ACHN (cell line): ENCODE measurements around the gene IGSF23.
A peak's percentile ranks its signal among the peaks of the same experiment; 100 is the strongest.
"Not testable (repeated sequence)": the region's sequence is repeated elsewhere in the genome, so short reads cannot be mapped to it uniquely, and the experiment has no call there.

ENCODE experiments used
- DNase-seq: peaks from one replicate; pipeline ENCODE4 v3.0.0-alpha.2; 2015
- in situ Hi-C: cut with HindIII; loops from 2 replicates; pipeline ENCODE4 v1.10.0; 2017; ENCODE audit warnings: low sequenced_read_pairs, low pct_ligation_motif_present, low pct_unique_long_range_greater_than_20kb

Gene IGSF23

DNA sequence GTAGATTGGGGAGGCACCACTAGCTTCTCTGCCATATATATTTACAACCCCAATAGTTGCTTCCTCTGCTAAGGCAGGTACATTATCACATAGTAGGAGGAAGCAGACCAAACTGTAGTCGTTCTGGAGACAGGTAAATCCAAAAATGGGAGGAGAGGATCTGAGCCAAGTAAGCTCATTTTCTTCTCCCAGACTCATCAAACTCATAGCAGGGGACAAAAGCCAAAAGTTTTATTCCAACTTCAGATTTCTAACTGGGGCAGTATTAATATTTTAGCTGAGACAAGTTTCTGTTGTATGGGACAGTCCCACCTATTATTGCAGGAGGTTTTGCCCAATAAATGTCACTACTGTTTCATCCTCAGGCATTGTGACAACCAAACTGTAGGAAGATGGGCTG is 7.8 kb upstream of the IGSF23 start:
- DNase-seq, result no peak

DNA sequence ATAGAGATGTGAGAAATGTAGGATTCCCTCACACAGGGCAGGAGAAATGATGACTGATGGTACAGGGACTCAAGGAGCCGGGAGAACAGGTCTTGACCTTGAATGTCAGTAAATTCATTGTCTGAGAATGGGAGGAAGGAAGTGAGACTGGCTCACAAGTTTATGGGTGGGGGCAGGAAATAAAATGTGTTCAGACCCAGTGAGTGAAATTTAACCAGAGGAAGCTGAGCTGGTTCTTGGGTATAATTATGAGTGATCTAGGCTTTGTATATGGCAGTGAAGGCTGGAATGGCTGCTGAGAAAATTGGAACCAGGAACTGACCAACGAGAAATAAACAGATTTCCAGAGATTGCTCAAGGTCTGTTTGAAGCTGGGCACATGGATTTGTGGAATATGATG is 6.3 kb upstream of the IGSF23 start:
- DNase-seq, result no peak
- in situ Hi-C loops, result no loop called here

More for the DNA sequence above, 7.8 kb upstream of the IGSF23 start:
- in situ Hi-C loops, result no loop called here

DNA sequence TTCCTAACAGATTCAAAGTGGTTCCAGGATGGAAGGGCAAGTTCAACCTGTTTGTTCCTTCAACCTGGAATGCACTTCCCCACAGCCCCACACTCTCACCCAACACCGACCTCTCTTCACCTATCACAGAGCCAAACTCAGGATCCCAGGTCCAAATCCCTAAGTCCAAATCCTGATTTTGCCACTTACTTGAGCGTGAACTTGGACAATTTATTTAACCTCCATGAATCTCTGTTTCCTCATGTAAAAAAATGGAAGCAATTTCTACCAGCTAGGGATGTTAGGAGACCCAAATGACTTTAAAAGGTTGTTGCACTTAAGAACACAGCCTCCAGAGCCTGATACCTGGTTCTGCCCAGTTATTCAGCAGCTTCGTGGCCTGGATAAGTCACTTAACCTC is 5.4 kb upstream of the IGSF23 start:
- DNase-seq, result no peak
- in situ Hi-C loops, result no loop called here

DNA sequence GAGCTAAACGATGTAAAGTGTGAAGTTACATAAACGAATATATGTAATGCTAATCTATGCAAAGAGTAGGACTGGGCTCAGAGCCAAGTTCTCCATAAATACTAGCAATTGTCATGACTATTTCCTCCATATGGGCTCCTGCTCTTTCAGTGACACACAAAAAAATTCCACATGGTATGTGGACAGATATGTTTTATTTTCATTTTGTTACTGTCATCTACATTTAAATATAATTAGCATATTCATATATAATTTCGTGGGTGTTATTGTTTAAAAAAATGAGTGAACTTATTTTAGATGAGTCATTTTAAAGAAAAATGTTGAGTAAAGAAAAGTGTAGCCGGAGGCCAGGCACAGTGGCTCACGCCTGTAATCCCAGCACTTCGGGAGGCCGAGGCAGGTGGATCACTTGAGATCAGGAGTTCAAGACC is 5.0 kb upstream of the IGSF23 start:
- in situ Hi-C loops, result no loop called here
- no peak for DNase-seq

DNA sequence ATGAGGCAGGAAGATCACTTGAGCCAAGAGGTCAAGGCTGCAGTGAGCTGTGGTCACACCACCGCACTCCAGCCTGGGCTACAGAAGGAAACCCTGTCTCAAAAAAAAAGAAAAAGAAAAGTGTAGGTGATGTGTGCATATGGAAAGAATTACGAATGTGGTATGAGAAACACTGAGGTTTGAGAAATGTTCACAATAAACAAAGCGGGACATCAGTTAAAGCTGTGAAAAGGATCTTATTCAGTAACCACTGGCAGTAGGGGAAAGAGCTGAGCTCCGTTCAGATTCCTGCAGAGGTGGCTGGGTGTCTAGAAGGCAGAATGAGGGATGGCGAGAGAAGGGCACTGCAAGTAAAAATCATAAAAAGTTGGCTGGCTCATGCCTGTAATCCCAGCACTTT is 4.1 kb upstream of the IGSF23 start:
- no peak for DNase-seq
- in situ Hi-C loops, result no loop called here

DNA sequence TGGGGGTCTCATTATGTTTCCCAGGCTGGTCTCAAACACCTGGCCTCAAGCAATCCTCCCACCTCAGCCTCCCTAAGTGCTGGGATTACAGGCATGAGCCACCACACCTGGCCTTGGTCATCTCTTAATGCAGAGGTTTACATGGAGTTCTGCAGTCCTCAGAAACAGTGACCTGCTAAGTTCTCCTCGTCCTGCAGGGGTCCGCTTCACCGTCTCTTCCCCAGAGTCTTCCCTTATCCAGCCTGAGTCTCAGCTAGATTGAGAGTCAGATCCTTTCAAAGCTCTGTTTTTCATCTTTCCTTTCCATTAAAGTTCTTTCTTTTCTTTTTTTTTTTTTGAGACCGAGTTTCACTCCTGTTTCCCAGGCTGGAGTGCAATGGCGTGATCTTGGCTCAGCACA is 2.9 kb upstream of the IGSF23 start:
- in situ Hi-C loops, result not testable (repeated sequence)
- peak; percentile 35 for DNase-seq

DNA sequence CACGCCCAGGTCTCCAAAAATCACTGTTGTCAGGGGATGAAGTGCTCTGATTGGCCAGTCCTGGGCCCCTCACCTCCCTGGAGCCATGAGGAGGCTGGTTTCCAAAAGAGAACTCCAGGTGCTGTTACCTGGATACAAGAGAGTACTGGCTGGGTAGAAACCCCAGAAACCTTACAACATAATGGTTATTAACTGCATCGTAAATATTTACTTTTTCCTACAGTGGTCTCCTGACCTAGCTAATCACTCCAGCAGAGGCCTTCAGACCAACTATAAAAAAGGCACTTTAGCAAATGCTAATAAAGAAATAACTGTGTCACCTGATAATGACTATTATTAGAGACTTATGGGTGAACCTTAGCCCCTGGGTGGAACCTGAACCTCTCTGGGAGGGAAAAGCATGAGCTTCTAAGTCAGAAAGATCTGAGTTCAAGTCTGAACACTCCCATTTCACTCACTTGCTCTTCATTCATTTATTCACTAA is 1.5 kb upstream of the IGSF23 start:
- in situ Hi-C loops, result no loop called here
- DNase-seq, result no peak

DNA sequence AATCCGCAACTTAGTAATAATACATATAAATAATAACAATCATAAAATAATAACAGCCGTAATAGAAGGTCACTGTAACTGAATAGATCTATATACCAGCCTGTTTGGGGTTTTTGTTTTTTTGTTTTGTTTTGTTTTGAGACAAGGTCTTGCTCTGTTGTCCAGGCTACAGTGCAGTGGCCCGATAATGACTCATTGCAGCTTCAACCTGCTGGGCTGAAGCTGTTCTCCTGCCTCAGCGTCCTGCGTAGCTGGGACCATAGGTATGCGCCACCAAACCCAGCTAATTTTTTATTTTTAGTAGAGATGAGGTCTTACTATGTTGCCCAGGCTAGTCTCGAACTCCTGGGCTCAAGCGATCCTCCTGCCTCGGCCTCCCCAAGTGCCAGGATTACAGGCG is 950 bp downstream of the IGSF23 start:
- DNase-seq, result no peak
- in situ Hi-C loops, result no loop called here

DNA sequence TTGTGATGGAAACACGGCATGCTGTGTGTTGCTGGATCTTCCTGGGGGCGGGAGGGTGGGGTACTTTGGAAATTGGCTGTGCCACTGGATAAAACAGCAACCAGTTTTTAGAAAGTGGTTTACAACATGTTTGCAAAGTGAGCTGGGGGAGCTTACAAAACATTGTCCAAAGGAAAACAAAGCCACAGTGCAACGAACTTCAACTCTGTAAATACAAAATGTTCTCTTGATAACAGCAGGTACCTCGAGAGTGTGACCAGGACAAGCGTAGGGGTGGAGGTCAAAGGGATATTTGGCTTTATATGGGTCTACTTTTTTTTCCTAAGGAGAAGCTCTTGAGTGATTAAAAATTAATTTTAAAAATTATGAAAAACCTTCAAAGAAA is 2.5 kb downstream of the IGSF23 start:
- no peak for DNase-seq
- in situ Hi-C loops, result no loop called here

DNA sequence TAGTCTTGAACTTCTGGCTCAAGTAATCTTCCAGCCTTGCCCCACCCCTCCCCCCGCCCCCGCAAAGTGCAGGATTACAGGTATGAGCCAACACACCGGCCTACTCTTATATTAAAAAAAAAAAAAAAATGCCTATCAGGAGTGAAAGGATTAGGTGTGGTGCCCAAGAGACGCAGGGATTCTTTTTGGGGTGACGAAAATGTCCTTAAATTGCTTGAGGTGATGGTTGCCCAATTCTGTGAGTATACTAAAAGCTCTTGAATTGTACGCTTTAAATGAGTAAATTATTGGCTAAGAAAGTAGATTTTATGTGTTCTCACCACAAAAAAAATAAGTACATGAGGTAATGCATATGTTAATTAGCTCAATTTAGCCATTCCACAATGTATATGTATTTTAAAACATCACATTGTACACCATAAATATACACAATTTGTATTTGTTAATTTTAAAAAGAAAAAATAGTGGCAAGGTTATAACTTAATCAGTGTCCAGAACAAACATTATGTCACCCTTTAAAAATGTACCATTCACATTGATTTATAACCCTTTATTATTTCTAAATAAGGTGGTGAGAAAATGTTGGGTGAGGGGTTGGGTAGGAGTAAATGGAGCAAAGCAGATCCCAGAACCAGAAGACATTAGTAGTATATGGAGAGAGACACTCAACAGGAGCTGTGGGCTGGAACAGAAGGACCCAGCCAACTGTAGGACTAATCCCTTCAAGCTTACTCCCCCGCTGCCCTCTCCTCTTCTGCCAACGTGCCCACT is 3.9 kb downstream of the IGSF23 start:
- DNase-seq, result no peak
- in situ Hi-C loops, result no loop called here

DNA sequence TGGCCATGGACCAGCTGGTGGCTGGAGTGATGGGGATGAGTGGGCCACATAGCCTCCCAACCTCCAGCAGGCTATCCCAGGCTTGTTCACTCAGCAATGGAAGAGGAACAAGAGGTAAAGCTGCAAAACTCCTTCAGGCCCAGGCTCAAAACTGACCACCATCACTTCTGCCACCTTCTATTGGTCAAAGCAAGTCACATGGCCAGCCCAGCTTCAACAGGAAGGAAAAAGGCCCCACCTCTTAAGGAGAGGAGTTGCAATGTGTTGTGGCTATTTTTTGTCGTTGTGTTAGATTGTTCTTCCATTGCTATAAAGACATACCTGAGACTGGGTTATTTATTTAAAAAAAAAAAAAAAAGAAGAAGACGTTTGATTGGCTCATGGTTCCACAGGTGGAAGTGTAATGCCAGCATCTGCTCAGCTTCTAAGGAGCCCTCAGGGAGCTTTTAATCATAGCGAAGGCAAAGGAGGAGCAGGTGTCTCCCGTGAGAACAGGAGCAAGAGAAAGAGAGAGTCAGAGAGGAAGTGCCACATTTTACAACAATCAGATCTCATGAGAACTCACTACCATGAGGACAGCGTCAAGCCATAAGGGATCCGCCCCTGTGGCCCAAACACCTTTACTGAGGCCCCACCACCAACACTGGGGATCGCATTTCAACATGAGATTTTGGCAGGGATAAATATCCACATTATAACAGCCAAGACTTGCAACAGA is 5.4 kb downstream of the IGSF23 start:
- in situ Hi-C loops, result no loop called here
- DNase-seq, result no peak

DNA sequence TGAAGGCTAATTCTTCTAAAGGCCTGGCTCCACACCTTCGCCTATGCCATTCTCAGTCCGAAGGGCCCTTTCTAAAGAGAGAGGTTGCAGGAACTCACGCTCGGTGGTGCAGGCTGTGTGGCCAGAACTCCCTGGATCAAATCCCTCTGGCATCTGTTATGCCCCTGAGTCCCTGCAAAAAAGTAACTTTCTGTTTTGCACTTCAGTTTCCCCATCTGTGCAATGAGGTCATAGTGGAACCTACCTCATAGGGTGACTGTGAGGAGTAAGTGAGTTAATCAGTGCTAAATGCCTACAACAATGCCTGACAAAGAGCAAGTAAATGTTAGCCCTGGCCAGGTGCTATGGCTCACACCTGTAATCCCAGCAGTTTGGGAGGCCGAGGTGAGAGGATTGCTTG is 7.3 kb downstream of the IGSF23 start:
- peak; percentile 59 for DNase-seq
- in situ Hi-C loops, result no loop called here

DNA sequence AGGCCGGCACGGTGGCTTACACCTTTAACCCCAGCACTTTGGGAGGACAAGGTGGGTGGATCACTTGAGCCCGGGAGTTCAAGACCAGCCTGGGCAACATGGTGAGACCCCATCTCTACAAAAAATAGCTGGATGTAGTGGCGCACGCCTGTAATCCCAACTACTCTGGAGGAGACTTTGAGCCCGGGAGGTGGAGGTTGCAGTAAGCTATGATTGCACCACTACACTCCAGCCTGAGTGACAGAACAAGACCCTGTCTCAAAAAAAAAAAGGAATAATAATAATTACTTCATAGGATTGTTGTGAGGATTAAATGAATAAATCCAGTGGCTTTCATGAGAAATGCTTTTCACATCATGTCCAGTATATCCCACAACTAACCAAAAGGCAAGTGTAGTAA is 8.0 kb downstream of the IGSF23 start:
- DNase-seq, result no peak
- in situ Hi-C loops, result no loop called here

DNA sequence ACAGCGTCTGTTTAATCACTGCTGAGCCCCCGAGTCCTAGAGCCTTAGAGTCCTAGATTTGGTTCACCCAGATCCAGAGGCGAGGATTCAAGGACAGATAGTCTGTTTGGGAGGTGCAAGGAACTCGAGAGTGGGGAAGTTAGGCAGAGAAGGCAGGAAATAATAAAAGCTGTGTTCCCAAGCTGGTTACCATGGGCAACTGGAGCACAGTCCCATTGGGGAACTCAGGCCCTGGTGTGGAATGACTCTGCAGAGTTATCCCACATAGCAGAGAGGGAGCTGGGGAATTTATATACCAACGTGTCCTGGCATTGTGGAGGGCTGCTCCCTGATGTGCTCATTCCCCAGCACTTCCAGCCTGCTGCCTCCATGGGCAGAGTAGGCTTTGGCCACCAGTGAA is 9.7 kb downstream of the IGSF23 start:
- in situ Hi-C loops, result no loop called here

DNA sequence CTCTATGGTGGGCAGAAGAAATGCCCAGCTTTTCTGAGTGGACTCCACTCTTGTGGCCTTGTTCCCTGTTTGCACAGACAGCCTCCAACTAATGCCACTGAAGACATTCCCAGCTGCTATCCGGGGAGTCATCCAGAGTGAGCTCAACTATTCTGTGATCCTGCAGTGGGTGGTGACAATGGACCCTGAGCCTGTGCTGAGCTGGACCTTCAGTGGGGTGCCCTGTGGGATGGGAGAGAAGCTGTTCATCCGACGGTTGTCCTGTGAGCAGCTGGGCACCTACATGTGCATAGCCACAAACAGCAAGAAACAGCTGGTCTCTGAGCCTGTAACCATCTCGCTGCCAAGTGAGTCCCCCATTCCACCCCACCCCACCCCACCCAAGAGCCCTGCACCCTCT is 10.3 kb downstream of the IGSF23 start:
- DNase-seq, result no peak
- in situ Hi-C loops, result no loop called here

More for the DNA sequence above, 9.7 kb downstream of the IGSF23 start:
- DNase-seq, result no peak

DNA sequence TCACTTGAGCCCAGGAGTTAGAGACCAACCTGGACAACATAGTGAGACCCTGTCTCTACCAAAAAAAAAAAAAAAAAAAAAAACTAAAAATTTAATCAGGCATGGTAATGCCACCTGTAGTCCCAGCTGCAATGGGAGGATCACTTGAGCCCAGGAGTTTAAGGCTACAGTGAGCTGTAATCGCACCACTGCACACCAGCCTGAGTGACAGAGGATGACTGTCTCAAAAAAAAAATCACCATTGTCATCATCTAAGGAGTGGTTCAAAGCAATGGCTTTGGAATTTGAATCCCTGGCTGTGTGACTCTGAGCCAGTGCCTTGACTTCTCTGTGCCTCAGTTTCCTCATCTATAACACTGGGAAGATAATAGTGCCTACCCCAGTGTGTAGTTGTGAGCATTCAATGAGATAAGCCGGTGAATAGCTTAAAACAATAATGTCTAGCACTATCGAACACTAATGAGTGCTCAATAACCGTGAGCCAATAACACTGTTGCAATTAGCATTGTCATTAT is 11.5 kb downstream of the IGSF23 start:
- DNase-seq, result no peak
- in situ Hi-C loops, result no loop called here

DNA sequence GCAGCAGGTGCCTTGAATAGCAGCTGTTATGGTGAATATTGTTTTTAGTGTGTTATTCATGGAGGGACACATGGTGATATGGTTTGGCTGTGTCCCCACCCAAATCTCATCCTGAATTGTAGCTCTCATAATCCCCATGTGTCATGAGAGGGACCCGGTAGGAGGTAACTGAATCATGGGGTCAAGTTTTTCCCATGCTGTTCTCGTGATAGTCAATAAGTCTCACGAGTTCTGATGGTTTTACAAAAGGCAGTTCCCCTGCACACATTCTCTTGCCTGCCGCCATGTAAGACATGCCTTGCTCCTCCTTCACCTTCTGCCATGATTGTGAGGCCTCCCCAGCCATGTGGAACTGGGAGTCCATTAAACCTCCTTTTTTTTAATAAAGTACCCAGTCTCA is 12.3 kb downstream of the IGSF23 start:
- in situ Hi-C loops, DNase-seq: not testable (repeated sequence)

DNA sequence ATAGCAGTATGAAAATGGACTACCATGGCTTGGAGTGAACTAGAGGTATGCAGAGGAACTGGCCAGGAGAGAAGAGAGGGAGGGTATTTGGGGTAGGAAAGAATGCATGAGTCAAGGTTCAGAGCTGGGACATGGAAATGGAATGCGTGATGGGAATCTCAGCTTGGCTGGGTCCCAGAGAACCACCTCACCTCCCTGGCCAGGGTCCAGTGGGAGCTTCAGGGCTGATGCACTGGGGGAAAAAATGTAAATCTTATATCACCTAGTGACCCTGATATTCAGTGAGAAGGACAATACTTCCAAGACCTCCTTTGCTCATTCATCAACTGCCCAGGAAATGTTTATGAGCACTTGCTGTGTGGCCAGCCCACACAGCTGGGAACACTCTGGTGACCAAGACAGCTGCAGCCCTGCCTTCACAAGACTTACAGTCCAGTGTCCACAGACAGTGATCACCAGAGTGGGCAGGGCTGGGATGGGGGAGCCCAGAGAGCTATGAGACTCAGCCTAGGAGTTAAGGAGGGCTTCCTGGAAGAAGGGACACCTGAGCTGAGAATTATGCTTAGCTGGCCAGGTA is 12.8 kb downstream of the IGSF23 start:
- peak; percentile 96 for DNase-seq
- in situ Hi-C loops, result no loop called here

DNA sequence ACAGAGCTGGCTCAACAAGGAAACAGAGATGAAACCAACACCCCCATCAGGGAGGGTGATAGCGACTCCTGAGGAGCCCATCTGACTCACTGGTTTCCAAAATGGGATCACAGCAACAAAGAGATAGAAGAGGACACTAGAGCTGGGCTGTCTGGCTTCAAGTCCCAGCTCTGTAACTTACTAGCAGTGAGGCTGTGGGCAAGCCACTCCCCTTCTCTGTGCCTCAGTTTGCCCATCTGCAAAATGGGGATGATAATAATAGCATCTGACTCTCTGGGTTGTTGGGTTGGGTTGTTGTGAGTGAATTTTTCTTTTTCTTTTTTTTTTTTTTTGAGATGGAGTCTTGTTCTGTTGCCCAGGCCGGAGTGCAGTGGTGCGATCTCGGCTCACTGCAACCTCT is 14.3 kb downstream of the IGSF23 start:
- in situ Hi-C loops, result no loop called here

More for the DNA sequence above, 14.3 kb downstream of the IGSF23 start:
- DNase-seq, result no peak
